GM23248 (cell line): ENCODE measurements around the gene PIR. TPM values are rescaled to one million over a fixed set of nuclear protein-coding genes. Genes with fewer than 3 reads are reported as not detected.

ENCODE experiments used
- DNase-seq: peaks from one replicate; pipeline ENCODE4 v3.0.0-alpha.2; 2015
- H2AFZ ChIP-seq: fragments of 200-600 bp; sonication (generic); 2 replicates; pipeline ENCODE4 v1.6.1; 2016; ENCODE audit warnings: antibody characterized with exemption
- H3F3A ChIP-seq: fragments of 200-600 bp; sonication (generic); 2 replicates; pipeline ENCODE4 v1.6.1; 2016; ENCODE audit warnings: mild to moderate bottlenecking, antibody characterized with exemption, mixed run types; ENCODE audit not compliant: insufficient read depth
- H3K27ac ChIP-seq: fragments of 200-600 bp; sonication (generic); 2 replicates; pipeline ENCODE4 v1.5.1; 2016; ENCODE audit warnings: mild to moderate bottlenecking
- H3K27me3 ChIP-seq: fragments of 200-600 bp; sonication (generic); replicated peaks from 2 replicates; pipeline ENCODE4 v1.6.1; 2016; ENCODE audit warnings: mild to moderate bottlenecking; ENCODE audit not compliant: insufficient read depth
- H3K36me3 ChIP-seq: fragments of 200-600 bp; sonication (generic); 2 replicates; pipeline ENCODE4 v1.6.1; 2016; ENCODE audit warnings: low read depth, mild to moderate bottlenecking
- H3K4me1 ChIP-seq: fragments of 200-600 bp; sonication (generic); 2 replicates; pipeline ENCODE4 v1.6.1; 2016; ENCODE audit warnings: mild to moderate bottlenecking; ENCODE audit not compliant: insufficient read depth
- H3K4me2 ChIP-seq: fragments of 200-600 bp; sonication (generic); one replicate; pipeline ENCODE4 v1.6.1; 2016; ENCODE audit warnings: mild to moderate bottlenecking; ENCODE audit not compliant: unreplicated experiment
- H3K4me3 ChIP-seq: fragments of 200-600 bp; sonication (generic); 2 replicates; pipeline ENCODE4 v1.5.1; 2016; ENCODE audit warnings: mild to moderate bottlenecking
- H3K79me2 ChIP-seq: fragments of 200-600 bp; sonication (generic); 2 replicates; pipeline ENCODE4 v1.6.1; 2016; ENCODE audit warnings: mild to moderate bottlenecking; ENCODE audit not compliant: insufficient read depth
- H3K9ac ChIP-seq: fragments of 200-600 bp; sonication (generic); 2 replicates; pipeline ENCODE4 v1.6.1; 2016; ENCODE audit warnings: mild to moderate bottlenecking
- H3K9me2 ChIP-seq: fragments of 200-600 bp; sonication (generic); 2 replicates; pipeline ENCODE4 v1.6.1; 2016; ENCODE audit warnings: mixed run types, mild to moderate bottlenecking, moderate library complexity; ENCODE audit not compliant: insufficient read depth
- H3K9me3 ChIP-seq: fragments of 200-600 bp; sonication (generic); one replicate; pipeline ENCODE4 v1.6.1; 2017; ENCODE audit warnings: low read depth
- H4K20me1 ChIP-seq: fragments of 200-600 bp; sonication (generic); 2 replicates; pipeline ENCODE4 v1.6.0; 2016; ENCODE audit not compliant: insufficient read depth
- EZH2 ChIP-seq: fragments of 200-600 bp; sonication (generic); IDR thresholded peaks from 2 replicates; pipeline ENCODE4 v1.6.1; 2018; ENCODE audit warnings: antibody characterized with exemption, mild to moderate bottlenecking; ENCODE audit not compliant: insufficient read depth, poor library complexity, severe bottlenecking
- EZH2phosphoT487 ChIP-seq: fragments of 200-600 bp; sonication (generic); IDR thresholded peaks from 2 replicates; pipeline ENCODE4 v1.6.1; 2018; ENCODE audit warnings: antibody characterized with exemption, moderate library complexity, mild to moderate bottlenecking, low read depth; ENCODE audit not compliant: insufficient read depth
- WGBS, 2 experiments: methylation state at CpG; one replicate each; pipeline ENCODE4 v1.1.6; 2015 to 2017; ENCODE audit warnings: low lambda C conversion rate in 2 of 2, low coverage in 1 of 2; ENCODE audit errors: missing lambda C conversion rate in 2 of 2; 5-methylcytosine and 5-hydroxymethylcytosine counted together
- in situ Hi-C: fragments of 300-500 bp; cut with MboI; formaldehyde crosslinking; loops from 2 replicates; pipeline ENCODE4 v1.15.0; 2020
- polyA plus RNA-seq: library from polyadenylated mRNA; unstranded; fragments of >200 nt; fragmentation: Nextera tagmentation; extraction: Ambion mirVana; gene quantifications from 2 replicates; pipeline ENCODE4 v1.2.1, GENCODE V29; 2016
- total RNA-seq: library from RNA; depleted of rRNA; stranded (reverse); fragments of >200 nt; shearing (Covaris generic); gene quantifications from 2 replicates; pipeline ENCODE4 v1.2.3, GENCODE V29; 2014

PIR gene
- total and polyA plus RNA-seq, 2 experiments from 2014 or later: 1.7 to 5.9 TPM

DNA sequence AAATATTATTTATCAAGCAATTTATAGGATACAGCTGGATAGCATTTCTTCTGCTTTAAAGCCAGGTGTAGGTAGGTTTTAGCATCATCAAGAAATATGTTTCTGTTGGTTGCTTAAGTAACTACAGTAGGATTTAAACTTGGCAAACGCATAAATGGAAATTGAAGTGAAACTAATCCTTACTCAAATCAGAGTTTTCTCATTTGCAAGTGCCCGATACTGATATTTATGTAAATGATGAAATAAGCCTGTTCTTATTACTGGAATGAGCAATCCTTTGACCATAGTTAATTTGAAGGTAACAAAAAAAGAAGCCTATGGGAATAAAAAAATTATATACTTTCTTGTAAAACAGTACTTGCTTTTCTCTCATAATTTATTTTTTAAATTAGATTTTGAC lies 134.6 kb downstream of the PIR start:
- no peaks in the 10 kb centered on the region for H3K36me3 ChIP-seq
- H3F3A ChIP-seq: no peaks in the 10 kb centered on the region
- H3K9me3 ChIP-seq: no peaks in the 10 kb centered on the region
- TF ChIP-seq EZH2 (no peak), EZH2phosphoT487 (no peak)
- no peak overlapping the region for H2AFZ ChIP-seq
- H3K9me2 ChIP-seq: no peaks in the 10 kb centered on the region
- no peaks in the 10 kb centered on the region for H3K27me3 ChIP-seq
- WGBS, 2 experiments: 69 to 72% methylated on average over 2 of the region's 2 CpGs
- H3K9ac ChIP-seq: no peak overlapping the region
- no peaks in the 10 kb centered on the region for H3K4me1 ChIP-seq
- DNase-seq: no peak
- in situ Hi-C loops: no loop called here
- H3K27ac ChIP-seq: no peak overlapping the region
- no peak overlapping the region for H3K4me3 ChIP-seq
- no peaks in the 10 kb centered on the region for H4K20me1 ChIP-seq
- no peak overlapping the region for H3K4me2 ChIP-seq
- no peaks in the 10 kb centered on the region for H3K79me2 ChIP-seq

DNA sequence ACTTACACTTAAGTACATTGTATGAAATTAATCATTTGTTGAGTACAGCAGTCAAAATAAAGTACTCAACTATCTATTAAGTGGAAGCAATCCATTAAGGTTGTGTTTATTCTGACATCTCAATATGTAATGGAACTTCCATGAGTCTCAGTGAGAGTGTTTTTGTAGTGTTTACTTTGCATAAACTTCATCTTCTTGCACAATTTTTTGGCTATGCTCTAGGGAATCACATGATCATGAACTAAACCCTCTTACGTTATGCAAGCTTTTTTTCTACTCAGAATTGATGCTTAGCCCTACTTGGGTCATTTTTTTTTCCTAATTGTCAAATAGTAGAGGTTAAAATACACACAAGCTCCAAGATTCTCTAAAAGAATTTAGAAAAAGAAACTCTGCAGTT lies 136.7 kb downstream of the PIR start:
- H3K4me2 ChIP-seq: no peak overlapping the region
- H3K36me3 ChIP-seq: no peaks in the 10 kb centered on the region
- no peaks in the 10 kb centered on the region for H3K79me2 ChIP-seq
- no peaks in the 10 kb centered on the region for H3K9me2 ChIP-seq
- no peak overlapping the region for H2AFZ ChIP-seq
- no peaks in the 10 kb centered on the region for H3K9me3 ChIP-seq
- no peak overlapping the region for H3K9ac ChIP-seq
- H3F3A ChIP-seq: no peaks in the 10 kb centered on the region
- peak; percentile 49 for DNase-seq
- no peak overlapping the region for H3K27ac ChIP-seq
- in situ Hi-C loops: no loop called here
- H3K4me1 ChIP-seq: no peaks in the 10 kb centered on the region
- H3K27me3 ChIP-seq: no peaks in the 10 kb centered on the region
- H4K20me1 ChIP-seq: no peaks in the 10 kb centered on the region
- TF ChIP-seq EZH2 (no peak), EZH2phosphoT487 (no peak)
- 11 to 56% methylated on average over 1 of the region's 1 CpG for WGBS, 2 experiments
- no peak overlapping the region for H3K4me3 ChIP-seq

DNA sequence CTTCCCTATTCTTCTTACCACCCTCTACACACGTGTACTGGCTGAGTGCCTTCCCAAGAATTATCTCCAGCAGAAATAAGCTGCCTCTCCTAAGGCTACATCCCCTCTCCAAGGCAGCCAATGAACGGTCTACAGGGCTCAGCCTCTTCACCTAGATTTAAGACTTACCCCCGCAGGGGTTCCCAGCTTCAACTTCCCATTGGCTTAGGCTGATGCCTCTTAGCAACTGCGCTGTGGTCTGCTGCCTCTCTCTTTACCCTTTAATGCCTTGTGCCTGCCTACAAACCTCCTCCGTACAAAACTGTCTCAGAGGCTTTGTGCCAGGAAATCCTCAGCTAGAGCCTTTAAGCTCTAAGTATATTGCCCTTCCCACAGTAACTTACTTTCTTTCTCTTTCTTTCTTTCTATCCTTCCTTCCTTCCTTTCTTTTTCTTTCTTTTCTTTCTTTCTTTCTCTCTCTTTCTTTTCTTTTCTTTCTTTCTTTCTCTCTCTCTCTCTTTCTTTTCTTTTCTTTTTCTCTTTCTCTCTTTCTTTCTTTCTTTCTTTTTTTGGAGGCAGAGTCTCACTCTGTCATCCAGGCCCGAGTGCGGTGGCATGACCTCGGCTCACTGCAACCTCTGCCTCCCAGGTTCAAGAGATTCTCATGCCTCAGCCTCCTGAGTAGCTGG lies 142.7 kb downstream of the PIR start:
- Histone ChIP-seq H2AFZ (no peak overlapping the region), H3K9me3 (no peaks in the 10 kb centered on the region), H3F3A (no peaks in the 10 kb centered on the region), H4K20me1 (no peaks in the 10 kb centered on the region), H3K4me1 (no peaks in the 10 kb centered on the region), H3K79me2 (no peaks in the 10 kb centered on the region), H3K9me2 (no peaks in the 10 kb centered on the region), H3K4me3 (no peak overlapping the region), H3K36me3 (no peaks in the 10 kb centered on the region), H3K4me2 (no peak overlapping the region), H3K27ac (no peak overlapping the region), H3K27me3 (no peaks in the 10 kb centered on the region), H3K9ac (no peak overlapping the region)
- DNase-seq: no peak
- 79 to 86% methylated on average over 7 to 8 of the region's 8 CpGs for WGBS, 2 experiments
- in situ Hi-C loops: no loop called here
- TF ChIP-seq EZH2 (no peak), EZH2phosphoT487 (no peak)

DNA sequence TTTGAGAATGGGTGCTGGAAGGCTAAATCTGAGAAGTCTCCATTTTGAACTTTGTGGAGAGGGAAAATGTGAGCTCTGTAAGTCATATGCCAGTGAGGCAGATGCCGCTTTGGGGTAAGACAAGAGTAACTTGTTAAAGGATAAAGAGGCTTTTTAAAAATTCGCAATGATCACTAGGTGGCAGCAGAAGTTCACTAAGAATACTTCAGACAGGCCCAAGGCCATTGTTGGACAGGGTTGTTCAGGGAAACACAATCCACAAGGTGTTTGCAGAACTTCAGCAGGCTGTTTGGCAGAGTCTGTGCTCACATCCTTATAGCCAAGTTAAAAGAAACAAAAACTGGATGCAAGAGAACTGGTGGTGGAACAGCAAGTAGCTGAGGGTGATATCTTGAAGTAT lies 144.1 kb downstream of the PIR start:
- Histone ChIP-seq H3K4me1 (no peaks in the 10 kb centered on the region), H2AFZ (no peak overlapping the region), H3K4me3 (no peak overlapping the region), H3K9me2 (no peaks in the 10 kb centered on the region), H3K27ac (no peak overlapping the region), H4K20me1 (no peaks in the 10 kb centered on the region), H3K9me3 (no peaks in the 10 kb centered on the region), H3K36me3 (no peaks in the 10 kb centered on the region), H3K9ac (no peak overlapping the region), H3K27me3 (no peaks in the 10 kb centered on the region), H3K4me2 (no peak overlapping the region), H3F3A (no peaks in the 10 kb centered on the region), H3K79me2 (no peaks in the 10 kb centered on the region)
- WGBS, 2 experiments: 8 to 20% methylated on average over 1 to 2 of the region's 2 CpGs
- TF ChIP-seq EZH2 (no peak), EZH2phosphoT487 (no peak)
- in situ Hi-C loops: loop anchor here (10.0 kb wide), 2 partner anchors 116 to 326 kb away; no protein-coding TSS in a partner anchor
- DNase-seq: peak; percentile 70

DNA sequence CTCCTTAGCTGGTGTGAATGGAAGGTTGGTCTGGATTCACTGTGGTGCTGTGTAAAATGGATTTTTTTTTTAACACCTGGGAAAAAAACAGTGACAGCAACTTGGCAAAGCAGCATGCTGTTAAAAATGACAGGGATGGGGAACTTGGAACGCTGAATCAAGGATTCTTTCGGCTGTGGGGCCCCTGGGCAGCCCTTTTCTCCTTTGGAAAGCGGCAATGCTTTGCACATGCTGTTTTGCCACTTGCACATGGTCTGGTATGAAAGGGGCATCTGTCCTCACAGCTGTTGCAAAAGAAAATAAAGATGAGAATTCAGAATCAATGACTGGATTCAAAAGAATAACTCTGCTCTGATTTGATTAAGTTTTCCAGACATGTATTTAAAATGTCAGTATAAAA lies 147.2 kb downstream of the PIR start:
- Histone ChIP-seq H3K4me1 (peaks cover 12% of the 10 kb centered on the region; the same call in 1 of the 2 replicates), H3K4me3 (no peak overlapping the region), H3K9me2 (no peaks in the 10 kb centered on the region), H3K27ac (no peak overlapping the region), H2AFZ (no peak overlapping the region), H3K4me2 (no peak overlapping the region), H3F3A (no peaks in the 10 kb centered on the region), H3K36me3 (no peaks in the 10 kb centered on the region), H3K9ac (no peak overlapping the region), H3K9me3 (no peaks in the 10 kb centered on the region), H3K27me3 (no peaks in the 10 kb centered on the region), H3K79me2 (no peaks in the 10 kb centered on the region), H4K20me1 (no peaks in the 10 kb centered on the region)
- no peak for TF ChIP-seq EZH2
- TF ChIP-seq EZH2phosphoT487: no peak
- 65 to 75% methylated on average over 3 of the region's 3 CpGs for WGBS, 2 experiments
- no peak for DNase-seq
- in situ Hi-C loops: loop anchor here (10.0 kb wide), 2 partner anchors 119 to 329 kb away; no protein-coding TSS in a partner anchor
